GM12892 (cell line): ENCODE measurements around the gene ANKRD13A.

Experiments used
- POLR2A ChIP-seq: IDR thresholded peaks from 2 replicates; pipeline ENCODE4 v1.6.1; 2011; ENCODE audit warnings: low read depth, low read length, control low read depth
- POLR2AphosphoS5 ChIP-seq: IDR thresholded peaks from 2 replicates; pipeline ENCODE4 v1.6.1; 2011; ENCODE audit warnings: low read depth, low read length, control low read depth

GRCh38 chr12:110012659-110013058 lies 13.4 kb downstream of the ANKRD13A start:
- TF ChIP-seq POLR2AphosphoS5, result no peak
- no peak for TF ChIP-seq POLR2A
